ENCODE measurements around the gene C1orf141. TPM values are rescaled to one million over a fixed set of nuclear protein-coding genes. Genes with fewer than 3 reads are reported as not detected.

The C1orf141 gene
- total and polyA plus RNA-seq, 9 of the 15 experiments (the other 6 are each of a cell fraction or from before 2014, with no cell fraction given), result not detected

DNA sequence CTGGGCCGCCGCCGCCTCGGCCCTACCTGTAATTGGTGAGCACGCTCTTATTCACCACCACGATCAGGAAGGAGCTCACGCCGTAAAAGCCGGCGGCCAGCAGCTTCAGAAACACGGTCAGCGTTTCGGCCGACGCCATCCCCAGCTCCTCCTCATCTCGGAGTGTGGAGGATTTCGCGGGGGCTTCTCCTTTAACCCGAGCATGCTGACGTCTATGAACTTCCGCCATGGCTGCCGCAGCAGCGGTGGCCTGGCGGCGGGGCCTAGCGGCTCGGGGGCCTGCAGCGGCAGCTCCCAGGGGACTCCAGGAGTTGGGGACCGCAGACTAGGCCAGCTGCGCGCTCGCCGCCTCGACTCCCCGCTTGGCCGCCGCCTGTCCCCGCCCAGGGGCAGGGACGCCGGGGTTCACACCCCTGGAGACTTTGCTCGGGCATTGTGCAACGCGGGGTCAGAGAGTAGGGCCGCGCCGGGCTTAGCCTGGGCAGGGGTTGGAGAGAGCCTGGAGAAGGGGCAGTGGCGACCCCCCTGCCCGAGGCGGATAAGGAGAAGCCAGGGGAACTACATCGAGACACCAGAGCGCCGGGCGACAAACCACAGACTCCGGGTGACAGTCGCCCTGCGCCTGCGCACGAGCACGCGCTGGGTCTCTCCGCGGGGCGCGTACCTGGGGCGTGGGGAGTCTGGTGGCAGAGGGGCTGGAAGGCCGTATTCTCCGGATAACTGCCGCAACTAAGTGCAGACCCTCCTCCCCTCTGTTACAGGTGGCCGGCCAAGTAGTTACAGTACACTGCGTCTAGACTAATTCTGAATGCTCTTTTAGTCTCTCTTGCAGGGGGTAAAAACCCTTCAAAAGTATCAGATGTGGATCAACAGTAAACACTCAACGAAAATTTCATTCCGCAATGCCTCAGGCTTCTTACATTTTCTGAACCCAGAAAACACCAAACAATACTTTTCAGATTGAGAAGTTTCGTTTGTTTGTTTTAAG is 80.7 kb downstream of the C1orf141 start, which contains the start of gene SLC35D1 (continued):
- TF ChIP-seq ZNF561 (CRISPR knock-in tag; conservative IDR thresholded peaks at IDR 0.05) (0 out of 2 replicates have a peak, but pooled peaks have one; percentile 66), ARID1B (IDR thresholded peaks at IDR 0.05) (0 out of 2 replicates have a peak, but pooled peaks have one; percentile 15), ETV1 (tag; conservative IDR thresholded peaks at IDR 0.05; ENCODE audit: low read depth) (no peak), RFX7 (CRISPR knock-in tag; IDR thresholded peaks at IDR 0.05) (no peak), RBFOX2 (IDR thresholded peaks at IDR 0.05; ENCODE audit: low read depth, low read length) (peak; percentile 93), NONO (IDR thresholded peaks at IDR 0.05; ENCODE audit: low read depth in 2 of 2, low read length in 1 of 2) (peak; percentile 4 to 33; a peak in 1 of 4 replicates), BRD4 (IDR thresholded peaks at IDR 0.05) (peak; percentile 90; the same call in 1 of the 2 replicates), PHF21A (IDR thresholded peaks at IDR 0.05; ENCODE audit: borderline replicate concordance, low read depth) (no peak), ELF2 (CRISPR knock-in tag; IDR thresholded peaks at IDR 0.05) (peak; percentile 30; the same call in 1 of the 2 replicates), ZBTB7A (IDR thresholded peaks at IDR 0.05; ENCODE audit: borderline replicate concordance, control insufficient read depth, low read depth, low read length) (peak; percentile 89)
- TF ChIP-seq, protein P1, sequence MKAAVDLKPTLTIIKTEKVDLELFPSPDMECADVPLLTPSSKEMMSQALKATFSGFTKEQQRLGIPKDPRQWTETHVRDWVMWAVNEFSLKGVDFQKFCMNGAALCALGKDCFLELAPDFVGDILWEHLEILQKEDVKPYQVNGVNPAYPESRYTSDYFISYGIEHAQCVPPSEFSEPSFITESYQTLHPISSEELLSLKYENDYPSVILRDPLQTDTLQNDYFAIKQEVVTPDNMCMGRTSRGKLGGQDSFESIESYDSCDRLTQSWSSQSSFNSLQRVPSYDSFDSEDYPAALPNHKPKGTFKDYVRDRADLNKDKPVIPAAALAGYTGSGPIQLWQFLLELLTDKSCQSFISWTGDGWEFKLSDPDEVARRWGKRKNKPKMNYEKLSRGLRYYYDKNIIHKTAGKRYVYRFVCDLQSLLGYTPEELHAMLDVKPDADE (conservative IDR thresholded peaks at IDR 0.05; ENCODE audit: control insufficient read depth, low read depth, low read length), result peak; percentile 22; the same call in 1 of the 2 replicates
- TF ChIP-seq, protein P2, sequence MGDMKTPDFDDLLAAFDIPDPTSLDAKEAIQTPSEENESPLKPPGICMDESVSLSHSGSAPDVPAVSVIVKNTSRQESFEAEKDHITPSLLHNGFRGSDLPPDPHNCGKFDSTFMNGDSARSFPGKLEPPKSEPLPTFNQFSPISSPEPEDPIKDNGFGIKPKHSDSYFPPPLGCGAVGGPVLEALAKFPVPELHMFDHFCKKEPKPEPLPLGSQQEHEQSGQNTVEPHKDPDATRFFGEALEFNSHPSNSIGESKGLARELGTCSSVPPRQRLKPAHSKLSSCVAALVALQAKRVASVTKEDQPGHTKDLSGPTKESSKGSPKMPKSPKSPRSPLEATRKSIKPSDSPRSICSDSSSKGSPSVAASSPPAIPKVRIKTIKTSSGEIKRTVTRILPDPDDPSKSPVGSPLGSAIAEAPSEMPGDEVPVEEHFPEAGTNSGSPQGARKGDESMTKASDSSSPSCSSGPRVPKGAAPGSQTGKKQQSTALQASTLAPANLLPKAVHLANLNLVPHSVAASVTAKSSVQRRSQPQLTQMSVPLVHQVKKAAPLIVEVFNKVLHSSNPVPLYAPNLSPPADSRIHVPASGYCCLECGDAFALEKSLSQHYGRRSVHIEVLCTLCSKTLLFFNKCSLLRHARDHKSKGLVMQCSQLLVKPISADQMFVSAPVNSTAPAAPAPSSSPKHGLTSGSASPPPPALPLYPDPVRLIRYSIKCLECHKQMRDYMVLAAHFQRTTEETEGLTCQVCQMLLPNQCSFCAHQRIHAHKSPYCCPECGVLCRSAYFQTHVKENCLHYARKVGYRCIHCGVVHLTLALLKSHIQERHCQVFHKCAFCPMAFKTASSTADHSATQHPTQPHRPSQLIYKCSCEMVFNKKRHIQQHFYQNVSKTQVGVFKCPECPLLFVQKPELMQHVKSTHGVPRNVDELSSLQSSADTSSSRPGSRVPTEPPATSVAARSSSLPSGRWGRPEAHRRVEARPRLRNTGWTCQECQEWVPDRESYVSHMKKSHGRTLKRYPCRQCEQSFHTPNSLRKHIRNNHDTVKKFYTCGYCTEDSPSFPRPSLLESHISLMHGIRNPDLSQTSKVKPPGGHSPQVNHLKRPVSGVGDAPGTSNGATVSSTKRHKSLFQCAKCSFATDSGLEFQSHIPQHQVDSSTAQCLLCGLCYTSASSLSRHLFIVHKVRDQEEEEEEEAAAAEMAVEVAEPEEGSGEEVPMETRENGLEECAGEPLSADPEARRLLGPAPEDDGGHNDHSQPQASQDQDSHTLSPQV (IDR thresholded peaks at IDR 0.05), result peak; percentile 70
